Anterior cingulate cortex (tissue), 58 donors: Measurements from ENCODE around the gene KCNJ10.

Experiments
- DNase-seq, 58 donors: peaks; one replicate each; lab custom pipeline; 2025; lab: John Stamatoyannopoulos, UW

Gene KCNJ10

GRCh38 chr1:160086456-160086892, 16.5 kb upstream of the KCNJ10 start:
- peak in 5 of 58 donors; percentile 19 to 54 (median 33) for DNase-seq

GRCh38 chr1:160085686-160086455, 15.9 kb upstream of the KCNJ10 start:
- peak in 56 of 58 donors; percentile 33 to 95 (median 80) for DNase-seq

- DNase-seq, result no peak
These were observed 14.9 kb upstream of the KCNJ10 start for GRCh38 chr1:160084771-160085321.

GRCh38 chr1:160083968-160084770, 14.2 kb upstream of the KCNJ10 start:
- peak in 17 of 58 donors; percentile 21 to 61 (median 36) for DNase-seq

GRCh38 chr1:160082926-160083325, 13.0 kb upstream of the KCNJ10 start:
- DNase-seq, result peak in 1 of 58 donors; percentile 23

GRCh38 chr1:160082487-160082886, 12.5 kb upstream of the KCNJ10 start:
- no peak for DNase-seq

- DNase-seq, result peak in 57 of 58 donors; percentile 26 to 95 (median 83)
These were observed 11.4 kb upstream of the KCNJ10 start, which contains the start of gene KCNJ9 for GRCh38 chr1:160081261-160081936. TSS of gene KCNJ9 (plus strand) at chr1:160081538. CDS start at chr1:160084031, 2,493 bp downstream.

GRCh38 chr1:160080381-160081100, 10.6 kb upstream of the KCNJ10 start:
- no peak for DNase-seq

- DNase-seq, result no peak
These were observed 9.5 kb upstream of the KCNJ10 start for GRCh38 chr1:160079448-160079847.

GRCh38 chr1:160078512-160079195, 8.7 kb upstream of the KCNJ10 start:
- peak in 48 of 58 donors; percentile 19 to 82 (median 64) for DNase-seq

- no peak for DNase-seq
These were observed 7.5 kb upstream of the KCNJ10 start for GRCh38 chr1:160077486-160077885.

GRCh38 chr1:160076295-160076694, 6.3 kb upstream of the KCNJ10 start:
- DNase-seq, result no peak

- DNase-seq, result no peak
These were observed 5.9 kb upstream of the KCNJ10 start for GRCh38 chr1:160075836-160076235.

- DNase-seq, result no peak
These were observed 4.9 kb upstream of the KCNJ10 start for GRCh38 chr1:160074865-160075264.

GRCh38 chr1:160071289-160071688, 1.3 kb upstream of the KCNJ10 start:
- no peak for DNase-seq

- peak; percentile 23 to 97 (median 89) for DNase-seq
These were observed 543 bp upstream of the KCNJ10 start for GRCh38 chr1:160070243-160071163.

GRCh38 chr1:160068225-160068624, 1.7 kb downstream of the KCNJ10 start:
- DNase-seq, result peak in 55 of 58 donors; percentile 37 to 95 (median 85)
